PC-9 (cell line): ENCODE results near the gene ENDOG.

ENCODE experiments used
- EZH2 ChIP-seq: fragments of 200-600 bp; sonication (generic); IDR thresholded peaks from 2 replicates; pipeline ENCODE4 v1.8.0; 2017; ENCODE audit warnings: antibody characterized with exemption, low read depth
- TF ChIP-seq, protein P1 (sequence below): fragments of 200-600 bp; sonication (generic); conservative IDR thresholded peaks from 2 replicates; pipeline ENCODE4 v1.6.1; 2017; ENCODE audit warnings: mixed run types, antibody characterized with exemption, mild to moderate bottlenecking, moderate library complexity

DNA sequence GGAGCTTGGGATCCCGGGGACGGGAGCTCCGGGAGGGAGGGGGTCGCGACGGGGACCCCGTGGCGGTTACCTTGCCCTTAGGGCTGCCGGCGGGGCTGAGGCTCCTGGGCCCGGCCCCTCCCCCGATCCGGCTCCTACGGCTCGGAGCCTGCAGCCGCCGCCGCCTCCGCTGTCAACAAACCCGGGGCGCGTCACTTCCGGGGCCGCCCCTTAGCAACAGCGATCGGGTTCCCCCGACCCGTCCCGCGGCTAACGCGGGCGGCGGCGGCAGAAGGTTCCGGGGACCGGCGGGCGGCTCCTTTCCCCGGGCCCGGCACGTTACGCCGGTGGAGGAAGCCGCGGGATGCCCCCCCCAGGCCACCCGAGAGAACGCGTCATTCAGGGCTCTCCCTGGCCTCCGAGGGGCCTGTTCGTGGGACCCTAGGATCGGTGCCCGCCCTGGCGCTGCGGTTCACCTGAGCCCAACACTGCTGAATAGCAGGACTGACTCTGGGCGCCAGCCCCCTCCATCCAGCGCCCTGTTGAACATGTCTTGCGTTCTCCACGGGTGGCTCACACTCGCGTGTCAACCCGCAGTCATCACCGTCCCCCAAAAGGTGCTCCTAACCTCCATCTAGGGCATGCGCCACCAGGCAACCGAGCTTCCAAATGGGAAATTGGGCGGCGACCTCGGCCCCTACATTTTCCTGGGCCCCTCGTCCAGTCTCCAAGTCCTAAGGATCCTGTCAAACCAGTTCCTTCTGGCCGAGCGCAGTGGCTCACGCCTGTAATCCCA lies 46.4 kb upstream of the ENDOG start, which contains the start of gene ZER1:
- no peak for TF ChIP-seq EZH2
- TF ChIP-seq, protein P1, sequence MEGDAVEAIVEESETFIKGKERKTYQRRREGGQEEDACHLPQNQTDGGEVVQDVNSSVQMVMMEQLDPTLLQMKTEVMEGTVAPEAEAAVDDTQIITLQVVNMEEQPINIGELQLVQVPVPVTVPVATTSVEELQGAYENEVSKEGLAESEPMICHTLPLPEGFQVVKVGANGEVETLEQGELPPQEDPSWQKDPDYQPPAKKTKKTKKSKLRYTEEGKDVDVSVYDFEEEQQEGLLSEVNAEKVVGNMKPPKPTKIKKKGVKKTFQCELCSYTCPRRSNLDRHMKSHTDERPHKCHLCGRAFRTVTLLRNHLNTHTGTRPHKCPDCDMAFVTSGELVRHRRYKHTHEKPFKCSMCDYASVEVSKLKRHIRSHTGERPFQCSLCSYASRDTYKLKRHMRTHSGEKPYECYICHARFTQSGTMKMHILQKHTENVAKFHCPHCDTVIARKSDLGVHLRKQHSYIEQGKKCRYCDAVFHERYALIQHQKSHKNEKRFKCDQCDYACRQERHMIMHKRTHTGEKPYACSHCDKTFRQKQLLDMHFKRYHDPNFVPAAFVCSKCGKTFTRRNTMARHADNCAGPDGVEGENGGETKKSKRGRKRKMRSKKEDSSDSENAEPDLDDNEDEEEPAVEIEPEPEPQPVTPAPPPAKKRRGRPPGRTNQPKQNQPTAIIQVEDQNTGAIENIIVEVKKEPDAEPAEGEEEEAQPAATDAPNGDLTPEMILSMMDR, result no peak
